PC-9 (cell line): ENCODE results near the gene EVPL. TPM values are rescaled to one million over a fixed set of nuclear protein-coding genes. Genes with fewer than 3 reads are reported as not detected.

ENCODE experiments used
- BruUV-seq: library from RNA; stranded (reverse); fragments of 400-500 nt; replicated peaks from 2 replicates; lab custom pipeline; 2021; lab: Mats Ljungman, UMichigan
- CTCF ChIA-PET: fragments of 300-600 bp; sonication (Branson Sonifier 250); formaldehyde crosslinking; loops from one replicate; lab custom pipeline; 2022; ENCODE audit warnings: antibody characterized with exemption; lab: Charles Lee
- POLR2A ChIA-PET: fragments of 300-600 bp; sonication (Branson Sonifier 250); formaldehyde crosslinking; loops from one replicate; lab custom pipeline; 2022; ENCODE audit warnings: antibody characterized with exemption; ENCODE audit not compliant: unreplicated experiment; lab: Charles Lee
- DNase-seq, 2 experiments: peaks; one replicate each; pipeline versions ENCODE4 v3.0.0 to v3.0.0-alpha.2; 2015 to 2022; ENCODE audit warnings: mixed read lengths in 1 of 2
- H2AFZ ChIP-seq: fragments of 200-600 bp; sonication (generic); 2 replicates; pipeline ENCODE4 v1.8.1; 2017; ENCODE audit warnings: antibody characterized with exemption
- H3F3A ChIP-seq: fragments of 200-600 bp; sonication (generic); 2 replicates; pipeline ENCODE4 v1.8.1; 2017; ENCODE audit warnings: antibody characterized with exemption, mild to moderate bottlenecking, low read depth; ENCODE audit not compliant: insufficient read depth
- H3K27ac ChIP-seq: fragments of 200-600 bp; sonication (generic); 2 replicates; pipeline ENCODE4 v1.6.1; 2016; ENCODE audit warnings: mixed run types
- H3K27me3 ChIP-seq: fragments of 200-600 bp; sonication (generic); 2 replicates; pipeline ENCODE4 v1.6.1; 2016; ENCODE audit warnings: low read depth, mixed run types; ENCODE audit not compliant: insufficient read depth
- H3K36me3 ChIP-seq: fragments of 200-600 bp; sonication (generic); 2 replicates; pipeline ENCODE4 v1.6.1; 2016; ENCODE audit warnings: low read depth, mixed run types
- H3K4me1 ChIP-seq: fragments of 200-600 bp; sonication (generic); replicated peaks from 2 replicates; pipeline ENCODE4 v1.6.1; 2016; ENCODE audit warnings: mixed run types; ENCODE audit not compliant: insufficient read depth
- H3K4me2 ChIP-seq: fragments of 200-600 bp; sonication (generic); 2 replicates; pipeline ENCODE4 v1.6.1; 2017; ENCODE audit warnings: mixed run types
- H3K4me3 ChIP-seq: fragments of 200-600 bp; sonication (generic); 2 replicates; pipeline ENCODE4 v1.6.1; 2016; ENCODE audit warnings: mixed run types
- H3K79me2 ChIP-seq: fragments of 200-600 bp; sonication (generic); 2 replicates; pipeline ENCODE4 v1.6.1; 2017; ENCODE audit warnings: low read depth, mixed run types
- H3K9me2 ChIP-seq: fragments of 200-600 bp; sonication (generic); 2 replicates; pipeline ENCODE4 v1.8.1; 2017; ENCODE audit warnings: mild to moderate bottlenecking; ENCODE audit not compliant: insufficient read depth
- H3K9me3 ChIP-seq: fragments of 200-600 bp; sonication (generic); 2 replicates; pipeline ENCODE4 v1.8.1; 2016; ENCODE audit warnings: low read depth; ENCODE audit not compliant: insufficient read depth
- H4K20me1 ChIP-seq: fragments of 200-600 bp; sonication (generic); 2 replicates; pipeline ENCODE4 v1.8.1; 2017; ENCODE audit not compliant: insufficient read depth
- EZH2 ChIP-seq: fragments of 200-600 bp; sonication (generic); IDR thresholded peaks from 2 replicates; pipeline ENCODE4 v1.8.0; 2017; ENCODE audit warnings: antibody characterized with exemption, low read depth
- intact Hi-C: fragments of 100-400 bp; cut with micrococcal nuclease; formaldehyde crosslinking; loops from one replicate; pipeline ENCODE4 v1.10.0; 2022; ENCODE audit not compliant: unreplicated experiment
- total RNA-seq: library from RNA; stranded (reverse); gene quantifications from 2 replicates; pipeline ENCODE4 v1.2.3, GENCODE V29; 2021
- TF ChIP-seq, protein P1 (sequence below): fragments of 200-600 bp; sonication (generic); conservative IDR thresholded peaks from 2 replicates; pipeline ENCODE4 v1.6.1; 2017; ENCODE audit warnings: mixed run types, antibody characterized with exemption, mild to moderate bottlenecking, moderate library complexity

Gene EVPL
- total RNA-seq, 1 experiment from 2014 or later, result 60.8 TPM

DNA sequence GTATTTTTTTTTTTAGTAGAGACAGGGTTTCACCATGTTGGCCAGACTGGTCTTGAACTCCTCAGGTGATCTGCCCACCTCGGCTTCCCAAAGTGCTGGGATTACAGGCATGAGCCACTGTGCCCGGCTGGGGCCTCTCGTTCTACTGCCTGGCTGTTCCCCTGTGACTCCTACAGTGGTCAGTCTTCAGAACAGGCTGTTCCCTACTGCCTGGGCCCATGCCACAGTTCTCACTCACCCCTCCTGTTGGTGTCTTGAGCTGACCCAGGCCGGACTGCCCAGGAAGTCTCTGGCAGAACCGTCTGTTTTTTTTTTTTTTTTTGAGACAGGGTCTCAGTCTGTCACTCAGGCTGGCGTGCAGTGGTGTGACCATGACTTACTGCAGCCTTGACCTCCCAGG, 23.2 kb downstream of the EVPL start:
- Histone ChIP-seq H3K9me3 (no peaks in the 10 kb centered on the region), H3K4me1 (peaks cover 14% of the 10 kb centered on the region), H3K4me3 (no peak overlapping the region), H3K27ac (no peak overlapping the region), H3F3A (peaks cover 28% of the 10 kb centered on the region), H3K36me3 (no peaks in the 10 kb centered on the region), H3K79me2 (no peaks in the 10 kb centered on the region), H4K20me1 (no peaks in the 10 kb centered on the region), H3K27me3 (no peaks in the 10 kb centered on the region), H3K9me2 (no peaks in the 10 kb centered on the region), H2AFZ (no peak overlapping the region), H3K4me2 (no peak overlapping the region)
- TF ChIP-seq, protein P1, sequence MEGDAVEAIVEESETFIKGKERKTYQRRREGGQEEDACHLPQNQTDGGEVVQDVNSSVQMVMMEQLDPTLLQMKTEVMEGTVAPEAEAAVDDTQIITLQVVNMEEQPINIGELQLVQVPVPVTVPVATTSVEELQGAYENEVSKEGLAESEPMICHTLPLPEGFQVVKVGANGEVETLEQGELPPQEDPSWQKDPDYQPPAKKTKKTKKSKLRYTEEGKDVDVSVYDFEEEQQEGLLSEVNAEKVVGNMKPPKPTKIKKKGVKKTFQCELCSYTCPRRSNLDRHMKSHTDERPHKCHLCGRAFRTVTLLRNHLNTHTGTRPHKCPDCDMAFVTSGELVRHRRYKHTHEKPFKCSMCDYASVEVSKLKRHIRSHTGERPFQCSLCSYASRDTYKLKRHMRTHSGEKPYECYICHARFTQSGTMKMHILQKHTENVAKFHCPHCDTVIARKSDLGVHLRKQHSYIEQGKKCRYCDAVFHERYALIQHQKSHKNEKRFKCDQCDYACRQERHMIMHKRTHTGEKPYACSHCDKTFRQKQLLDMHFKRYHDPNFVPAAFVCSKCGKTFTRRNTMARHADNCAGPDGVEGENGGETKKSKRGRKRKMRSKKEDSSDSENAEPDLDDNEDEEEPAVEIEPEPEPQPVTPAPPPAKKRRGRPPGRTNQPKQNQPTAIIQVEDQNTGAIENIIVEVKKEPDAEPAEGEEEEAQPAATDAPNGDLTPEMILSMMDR, result no peak
- TF ChIP-seq EZH2, result no peak
- BruUV-seq, result no TSS peak
- DNase-seq, result no peak
- intact Hi-C loops, result loop anchor here (10.0 kb wide), 1 partner anchor 229 kb away; a partner anchor contains a TSS
- ChIA-PET POLR2A (interaction anchor here (0.6 kb wide), 1 partner anchor 25 kb away, joined by 3 read pairs; the partner anchor contains the start of genes ACOX1 and TEN1), CTCF (interaction anchor here (0.5 to 0.7 kb wide), 3 partner anchors 60 to 396 kb away, joined by 3 to 6 read pairs (median 3); no protein-coding TSS in a partner anchor)

DNA sequence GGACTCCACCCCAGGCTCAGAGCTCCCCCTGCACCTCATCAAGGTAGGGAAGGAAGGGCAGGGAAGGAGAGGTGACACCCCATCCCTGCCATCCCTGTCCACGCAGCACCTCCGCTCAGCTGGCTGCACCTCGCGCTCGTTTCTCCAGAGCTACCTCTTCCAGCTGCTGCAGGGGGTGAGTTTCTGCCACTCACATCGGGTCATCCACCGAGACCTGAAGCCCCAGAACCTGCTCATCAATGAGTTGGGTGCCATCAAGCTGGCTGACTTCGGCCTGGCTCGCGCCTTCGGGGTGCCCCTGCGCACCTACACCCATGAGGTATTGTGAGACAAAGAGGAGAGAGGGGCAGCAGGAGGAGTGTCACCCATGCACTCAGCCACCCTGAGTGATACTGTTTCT, 25.0 kb downstream of the EVPL start:
- ChIA-PET POLR2A (no interaction called here), CTCF (interaction anchor here (0.7 kb wide), 1 partner anchor 86 kb away, joined by 4 read pairs; no protein-coding TSS in a partner anchor)
- no peak for DNase-seq
- Histone ChIP-seq H3K4me1 (peaks cover 32% of the 10 kb centered on the region), H2AFZ (no peak overlapping the region), H3K4me2 (no peak overlapping the region), H3K27ac (no peak overlapping the region), H4K20me1 (no peaks in the 10 kb centered on the region), H3K36me3 (no peaks in the 10 kb centered on the region), H3K4me3 (no peak overlapping the region), H3K79me2 (no peaks in the 10 kb centered on the region), H3K9me3 (no peaks in the 10 kb centered on the region), H3F3A (peaks cover 47% of the 10 kb centered on the region), H3K9me2 (no peaks in the 10 kb centered on the region), H3K27me3 (no peaks in the 10 kb centered on the region)
- no TSS peak for BruUV-seq
- TF ChIP-seq, protein P1, result no peak
- no peak for TF ChIP-seq EZH2
- intact Hi-C loops, result loop anchor here (10.0 kb wide), 1 partner anchor 227 kb away; a partner anchor contains a TSS

- TF ChIP-seq, protein P1, result peak; percentile 63
- TF ChIP-seq EZH2, result no peak
- ChIA-PET POLR2A (interaction anchor here (0.6 kb wide), 1 partner anchor 221 kb away, joined by 3 read pairs; no protein-coding TSS in a partner anchor), CTCF (interaction anchor here (0.6 kb wide), 1 partner anchor 66 kb away, joined by 13 read pairs; no protein-coding TSS in a partner anchor)
- H3K4me2 ChIP-seq, result no peak within 1 kb of the TSS
- no peaks in the 10 kb centered on the region for H3K9me2 ChIP-seq
- no peak within 1 kb of the TSS for H2AFZ ChIP-seq
- H3K27ac ChIP-seq, result no peak within 1 kb of the TSS
- H3K36me3 ChIP-seq, result no peaks in the 10 kb centered on the region
- H3K27me3 ChIP-seq, result no peaks in the 10 kb centered on the region
- peaks cover 57% of the 10 kb centered on the region for H3F3A ChIP-seq
- no TSS peak for BruUV-seq
- H3K4me1 ChIP-seq, result peaks cover 44% of the 10 kb centered on the region
- no peak for DNase-seq
- no peak within 1 kb of the TSS for H3K4me3 ChIP-seq
- intact Hi-C loops, result loop anchor here (10.0 kb wide), 1 partner anchor 226 kb away; a partner anchor contains a TSS
- H3K79me2 ChIP-seq, result no peaks in the 10 kb centered on the region
- no peaks in the 10 kb centered on the region for H3K9me3 ChIP-seq
- no peaks in the 10 kb centered on the region for H4K20me1 ChIP-seq
Observed at GRCh38 chr17:76000755-76001521, 26.2 kb downstream of the EVPL start, which contains the start of gene CDK3. Gene CDK3, plus strand, starts transcription at chr17:76000855. Its CDS starts 571 bp downstream, at chr17:76001426.
